Activated CD4-positive, alpha-beta T cell treated with anti-CD3 and anti-CD28 coated beads, Interleukin-2, amount 50 U/mL, for 4 hours (primary cell): ENCODE data around the gene ITGA2B.
"Not testable (repeated sequence)": the region's sequence is repeated elsewhere in the genome, so short reads cannot be mapped to it uniquely, and the experiment has no call there.

Source experiments
- DNase-seq, 2 experiments: peaks; one replicate each; pipeline ENCODE4 v3.0.0-alpha.2; 2020

The ITGA2B gene

DNA sequence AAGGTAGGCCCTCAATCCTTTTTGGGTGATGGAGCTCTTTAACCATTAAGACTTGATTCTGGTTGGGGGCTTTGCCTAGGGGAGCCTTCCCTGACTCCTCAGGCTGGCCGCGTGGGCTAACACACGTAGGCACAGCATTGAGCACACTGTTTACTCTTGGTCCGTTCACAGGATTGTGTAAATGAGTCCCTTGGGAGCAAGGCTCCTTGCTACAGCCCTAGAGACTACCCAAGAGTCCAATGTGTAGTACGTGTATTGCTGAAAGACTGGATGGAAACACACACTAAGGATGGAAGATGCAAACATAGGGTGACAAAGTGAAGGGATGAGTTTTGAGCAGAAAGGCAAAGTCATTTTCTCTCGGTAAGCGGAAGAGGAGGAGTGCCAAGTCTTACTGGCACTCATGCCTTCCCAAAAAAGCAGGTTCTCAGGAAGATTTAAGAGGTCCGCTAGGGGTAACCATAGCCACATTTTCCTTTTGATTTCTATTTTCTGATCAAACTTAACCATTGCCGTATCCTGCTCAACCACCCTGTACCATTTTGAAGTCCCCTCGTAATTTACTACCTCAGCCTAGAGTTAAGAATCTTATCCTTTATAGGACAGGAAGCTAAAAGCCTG, 911 bp upstream of the ITGA2B start:
- DNase-seq: no peak

DNA sequence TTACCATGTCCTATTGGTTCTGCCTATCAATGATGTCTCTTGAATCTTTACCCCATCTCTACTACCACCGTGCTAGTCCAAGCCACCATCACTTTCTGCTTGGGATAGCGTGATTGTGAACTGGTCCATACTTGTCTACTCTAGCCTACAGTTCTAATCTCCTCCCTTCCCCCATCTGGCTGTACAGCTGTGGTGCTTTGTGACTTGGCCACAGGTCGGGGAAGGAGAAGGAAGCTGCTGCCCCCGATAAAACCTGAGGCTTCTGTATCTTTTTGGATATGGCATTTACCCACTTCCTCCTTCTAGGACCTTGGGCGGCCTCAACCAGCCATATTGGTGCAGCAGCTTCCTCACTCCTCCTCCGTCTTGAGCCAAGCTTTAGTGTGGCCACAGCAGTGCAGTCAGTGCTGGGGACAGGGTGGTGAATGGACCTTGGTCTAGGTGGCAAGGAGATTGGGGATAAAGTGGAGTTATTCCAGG, 314 bp upstream of the ITGA2B start:
- DNase-seq: no peak

DNA sequence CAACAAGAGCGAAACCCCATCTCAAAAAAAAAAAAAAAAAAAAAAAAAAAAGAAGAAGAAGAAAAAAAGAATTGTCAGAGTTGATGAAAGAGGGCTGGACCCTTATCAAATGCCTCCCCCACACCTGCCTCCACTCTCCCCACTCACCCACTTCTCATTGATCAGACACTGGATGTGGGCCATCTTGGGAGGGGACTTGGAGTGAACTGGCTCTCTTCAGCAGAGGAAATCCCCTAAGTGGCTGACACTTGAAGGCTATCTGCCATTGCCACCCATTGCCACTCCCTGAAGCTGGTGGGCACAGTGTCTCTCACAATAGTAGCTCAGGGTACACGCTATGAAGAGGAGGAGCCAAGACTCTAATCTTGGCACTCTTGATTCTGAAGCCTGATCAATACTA, 1.6 kb downstream of the ITGA2B start:
- DNase-seq: no peak

DNA sequence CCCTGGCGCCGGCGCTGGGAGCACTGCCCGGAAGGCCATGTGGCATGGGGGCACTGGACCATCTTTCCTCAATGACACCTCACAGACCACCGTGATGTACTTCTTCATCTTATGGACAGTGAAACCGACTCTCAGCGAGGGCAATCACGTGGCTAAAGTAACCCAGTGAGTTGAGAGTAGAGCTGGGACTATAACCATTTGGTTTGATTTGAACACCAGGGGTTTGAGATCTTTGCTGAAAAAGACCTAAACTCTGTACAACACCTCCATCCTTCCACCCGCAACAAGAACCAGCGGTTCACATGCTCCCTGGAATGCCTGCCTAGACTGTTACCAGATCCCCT, 3.3 kb downstream of the ITGA2B start:
- no peak for DNase-seq

- DNase-seq: peak; percentile 87 to 89
Observed at GRCh38 chr17:44385287-44386181, 3.9 kb downstream of the ITGA2B start.

DNA sequence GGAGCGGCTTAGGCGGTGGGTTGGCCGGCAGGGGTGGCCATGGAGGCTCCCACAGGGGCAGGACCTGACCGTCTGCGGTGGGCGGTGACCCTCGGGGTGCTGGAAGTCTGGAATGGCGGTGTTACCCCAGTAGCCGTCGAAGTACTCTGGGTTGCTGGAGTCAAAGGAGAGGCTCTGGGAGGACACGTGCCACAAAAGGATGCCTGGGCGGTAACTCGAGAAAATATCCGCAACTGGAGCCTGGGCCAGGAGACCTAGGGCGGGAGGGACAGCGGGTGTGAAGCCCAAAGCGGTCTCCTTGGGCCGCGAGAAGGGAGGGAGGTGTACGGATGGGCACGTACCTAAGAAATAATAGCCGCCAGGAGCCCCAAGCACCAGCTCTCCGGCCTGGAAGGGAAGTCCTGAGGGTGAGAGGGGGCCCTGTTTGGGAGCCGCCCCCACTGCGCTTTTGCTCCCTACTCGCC, 4.6 kb downstream of the ITGA2B start:
- no peak for DNase-seq

GRCh38 chr17:44384281-44384822, 5.1 kb downstream of the ITGA2B start:
- DNase-seq: no peak

- DNase-seq: no peak
Observed at GRCh38 chr17:44383861-44384260, 5.6 kb downstream of the ITGA2B start.

- no peak for DNase-seq
Observed at GRCh38 chr17:44383363-44383762, 6.1 kb downstream of the ITGA2B start.

GRCh38 chr17:44382917-44383316, 6.5 kb downstream of the ITGA2B start:
- DNase-seq: no peak

DNA sequence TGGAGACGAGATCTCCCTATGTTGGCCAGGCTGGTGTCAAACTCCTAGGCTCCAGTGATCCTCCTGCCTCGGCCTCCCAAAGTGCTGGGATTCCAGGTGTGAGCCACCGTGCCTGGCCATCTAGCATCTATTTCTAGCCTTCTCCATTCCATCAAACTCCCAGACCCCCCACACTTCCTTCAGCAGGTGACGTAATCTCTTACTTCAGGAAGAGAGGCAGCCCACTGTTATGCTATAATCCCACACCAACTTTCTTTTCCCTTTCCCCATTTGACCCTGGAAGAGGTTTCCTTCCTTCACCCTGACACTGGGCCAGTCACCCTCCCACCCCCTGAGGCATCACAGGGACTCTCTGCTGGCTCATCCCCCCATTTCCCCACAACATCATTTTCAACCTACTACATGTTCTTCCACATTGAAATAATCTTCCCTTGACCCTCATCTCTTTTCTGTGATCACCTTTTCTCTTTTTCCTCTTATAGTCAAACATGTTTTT, 7.6 kb downstream of the ITGA2B start:
- no peak for DNase-seq

DNA sequence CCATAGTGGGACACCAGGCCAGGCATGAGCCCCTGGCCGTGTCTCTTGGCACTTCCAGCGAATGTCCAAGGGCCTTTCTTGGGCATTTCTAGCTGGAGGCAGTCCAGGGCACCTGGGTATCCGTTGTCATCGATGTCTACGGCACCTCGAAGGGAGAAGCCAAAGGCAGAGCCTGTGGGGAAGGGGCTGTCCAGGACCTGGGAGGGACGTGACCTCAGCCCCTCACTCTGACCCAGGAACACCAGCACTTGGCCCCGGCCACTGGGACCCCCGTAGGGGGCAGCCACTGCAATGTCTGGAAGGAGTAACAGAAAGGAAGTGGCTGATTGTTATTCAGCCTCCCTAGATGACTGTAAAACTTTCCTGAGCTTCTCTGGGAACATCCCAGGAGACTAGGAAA, 8.7 kb downstream of the ITGA2B start:
- DNase-seq: no peak

DNA sequence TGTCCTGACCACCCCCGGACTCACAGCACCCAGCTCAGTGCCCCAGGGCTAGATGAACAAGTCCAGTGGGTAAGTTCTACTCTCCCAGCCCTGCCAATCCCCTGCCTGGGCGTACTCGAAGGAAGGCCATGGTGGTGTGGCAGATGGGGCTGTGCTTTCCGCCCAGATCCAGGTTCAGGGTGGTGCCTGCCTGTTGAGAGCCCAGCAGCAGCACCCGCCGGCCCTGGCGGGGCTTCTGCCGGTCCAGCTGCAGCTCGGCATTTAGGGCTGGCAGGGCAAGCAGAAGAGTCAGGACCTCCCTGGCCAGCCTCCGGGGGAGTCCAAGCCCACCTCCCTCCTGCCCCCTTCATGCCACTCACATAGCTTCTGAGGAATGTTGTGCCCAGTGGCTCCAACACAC, 9.6 kb downstream of the ITGA2B start:
- no peak for DNase-seq

GRCh38 chr17:44378171-44378705, 11.2 kb downstream of the ITGA2B start:
- DNase-seq: no peak

- no peak for DNase-seq
Observed at GRCh38 chr17:44376779-44377178, 12.7 kb downstream of the ITGA2B start.

- no peak for DNase-seq
Observed at GRCh38 chr17:44376124-44376523, 13.3 kb downstream of the ITGA2B start.

DNA sequence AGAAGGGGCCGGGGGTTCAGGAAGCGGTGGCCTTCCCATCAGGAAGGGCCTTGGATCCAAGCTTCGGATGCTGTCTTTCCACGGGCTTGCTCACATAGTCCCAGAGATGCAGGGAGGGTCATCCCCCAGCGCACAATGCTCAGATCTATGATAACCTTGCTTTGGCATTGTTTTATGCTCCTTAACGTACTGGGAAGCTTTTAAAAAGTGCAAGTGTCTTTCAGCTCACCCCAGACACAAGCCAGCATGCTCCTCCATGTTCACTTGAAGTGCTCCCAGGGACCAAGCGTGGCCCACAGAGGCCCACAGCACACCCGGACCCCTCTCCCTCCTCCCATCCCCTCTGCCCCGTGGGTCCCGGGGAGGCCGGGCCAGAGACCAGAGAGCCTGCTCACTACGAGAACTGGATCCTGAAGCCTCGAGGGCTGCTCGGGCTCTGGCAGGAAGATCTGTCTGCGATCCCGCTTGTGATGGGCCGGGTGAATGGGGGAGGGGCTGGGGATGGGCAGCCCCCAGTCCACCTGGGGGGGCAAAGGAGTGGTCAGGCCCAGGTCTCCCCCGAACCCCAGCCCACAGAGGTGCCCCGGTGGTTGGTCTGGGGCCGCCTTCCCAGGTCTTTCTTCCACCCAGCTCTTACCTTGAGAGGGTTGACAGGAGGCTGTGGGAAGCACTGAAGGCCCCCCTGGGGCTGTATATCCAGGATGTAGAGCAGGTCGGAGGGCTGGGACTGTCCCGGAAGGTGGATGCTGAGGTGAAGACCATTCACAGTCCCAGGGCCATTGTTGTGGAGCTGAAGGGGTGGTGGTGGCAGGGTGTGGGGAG, 14.0 kb downstream of the ITGA2B start:
- DNase-seq: no peak

DNA sequence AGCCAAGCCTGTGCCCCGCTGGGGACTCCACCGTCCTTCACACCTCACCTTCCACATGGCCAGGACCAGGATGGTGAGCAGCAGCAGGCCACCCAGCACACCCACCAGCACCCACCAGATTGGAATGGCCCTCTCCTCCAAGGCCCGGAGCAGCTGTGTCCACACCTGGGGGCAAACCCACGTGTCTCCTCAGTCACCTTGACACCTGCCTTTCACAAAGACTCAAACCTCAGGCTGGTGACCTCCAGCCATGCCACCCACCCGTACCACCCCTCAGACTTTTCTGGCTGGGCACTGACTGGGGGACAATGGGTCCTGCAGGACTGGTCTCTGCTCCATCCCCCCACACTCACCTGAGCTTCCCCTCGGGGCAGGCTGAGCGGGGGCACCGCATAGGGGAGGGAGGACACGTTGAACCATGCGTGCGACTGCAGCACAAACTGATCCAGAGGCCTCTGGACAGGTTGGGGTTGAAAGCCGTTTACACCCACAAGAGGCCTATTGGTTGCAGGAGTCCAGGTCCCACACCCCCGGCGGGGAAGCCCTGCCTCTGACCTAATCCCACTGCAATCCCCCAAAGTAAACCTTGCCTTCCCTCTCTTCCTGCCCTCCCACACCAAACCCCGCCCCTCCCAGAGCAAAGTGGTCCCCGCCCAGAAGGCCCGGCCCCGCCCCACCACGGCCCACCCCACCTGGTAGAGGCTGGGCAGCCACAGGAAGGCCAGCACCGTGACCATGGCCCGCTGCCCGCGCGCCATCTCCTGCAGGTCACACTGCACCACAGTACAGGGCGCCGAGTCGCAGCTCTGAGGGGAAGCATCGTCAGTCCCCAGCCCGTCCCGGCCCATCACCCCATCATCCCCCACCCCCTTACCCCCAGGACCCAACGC, 14.9 kb downstream of the ITGA2B start:
- DNase-seq: no peak

DNA sequence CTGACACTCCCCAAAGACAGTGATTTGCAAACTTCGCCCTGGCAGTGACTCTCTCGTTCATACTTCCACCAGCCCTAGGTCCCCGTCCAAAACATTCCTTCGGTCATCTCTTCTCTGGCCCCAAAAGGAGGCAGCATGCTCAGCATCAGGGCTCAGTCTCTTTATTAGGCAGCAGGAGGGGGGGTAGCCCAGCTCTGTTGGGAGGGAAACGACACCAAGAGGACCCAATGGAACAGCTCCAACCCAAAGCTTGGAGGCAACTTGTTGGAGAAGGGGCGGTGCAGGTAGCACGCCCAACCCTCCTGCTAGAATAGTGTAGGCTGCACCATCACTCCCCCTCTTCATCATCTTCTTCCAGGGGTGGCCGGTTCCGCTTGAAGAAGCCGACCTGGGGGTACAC, 17.4 kb downstream of the ITGA2B start:
- no peak for DNase-seq

DNA sequence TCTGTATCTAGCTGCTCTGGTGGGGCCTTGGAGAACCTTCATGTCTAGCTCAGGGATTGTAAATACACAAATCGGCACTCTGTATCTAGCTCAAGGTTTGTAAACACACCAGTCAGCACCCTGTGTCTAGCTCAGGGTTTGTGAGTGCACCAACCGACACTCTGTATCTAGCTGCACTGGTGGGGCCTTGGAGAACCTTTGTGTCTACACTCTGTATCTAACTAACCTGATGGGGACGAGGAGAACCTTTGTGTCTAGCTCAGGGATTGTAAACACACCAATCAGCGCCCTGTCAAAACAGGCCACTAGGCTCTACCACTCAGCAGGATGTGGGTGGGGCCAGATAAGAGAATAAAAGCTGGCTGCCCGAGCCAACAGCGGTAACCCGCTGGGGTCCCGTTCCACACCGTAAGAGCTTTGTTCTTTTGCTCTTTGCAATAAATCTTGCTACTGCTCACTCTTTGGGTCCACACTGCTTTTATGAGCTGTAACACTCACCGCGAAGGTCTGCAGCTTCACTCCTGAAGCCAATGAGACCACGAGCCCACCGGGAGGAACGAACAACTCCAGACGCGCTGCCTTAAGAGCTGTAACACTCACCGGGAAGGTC, 19.9 kb downstream of the ITGA2B start:
- not testable (repeated sequence) for DNase-seq
